Measurements from ENCODE around the gene MRPL20. TPM values are rescaled to one million over a fixed set of nuclear protein-coding genes. Genes with fewer than 3 reads are reported as not detected.

Gene MRPL20
- total RNA-seq, 1 donor from 2014 or later = 86.9 TPM

GRCh38 chr1:1365875-1366698 is 41.0 kb downstream of the MRPL20 start:
- DNase-seq (ENCODE audit: extremely low spot score, unreplicated experiment) = no peak
- Mint-ChIP-seq H3K27me3 (ENCODE audit: unreplicated experiment) (no peaks in the 10 kb centered on the region), H3K4me3 (ENCODE audit: unreplicated experiment) (no peak overlapping the region), H3K4me1 (ENCODE audit: unreplicated experiment) (peaks cover 19% of the 10 kb centered on the region), H3K9me3 (ENCODE audit: unreplicated experiment) (no peaks in the 10 kb centered on the region), H3K27ac (ENCODE audit: unreplicated experiment) (no peak overlapping the region), H3K36me3 (ENCODE audit: unreplicated experiment) (no peaks in the 10 kb centered on the region)
- no peak for TF ChIP-seq CTCF (IDR thresholded peaks at IDR 0.05)

GRCh38 chr1:1364266-1364665 is 42.8 kb downstream of the MRPL20 start:
- Mint-ChIP-seq H3K4me3 (ENCODE audit: unreplicated experiment) (no peak overlapping the region), H3K27me3 (ENCODE audit: unreplicated experiment) (no peaks in the 10 kb centered on the region), H3K27ac (ENCODE audit: unreplicated experiment) (no peak overlapping the region), H3K36me3 (ENCODE audit: unreplicated experiment) (no peaks in the 10 kb centered on the region), H3K9me3 (ENCODE audit: unreplicated experiment) (no peaks in the 10 kb centered on the region), H3K4me1 (ENCODE audit: unreplicated experiment) (peaks cover 33% of the 10 kb centered on the region)
- no peak for DNase-seq (ENCODE audit: extremely low spot score, unreplicated experiment)
- no peak for TF ChIP-seq CTCF (IDR thresholded peaks at IDR 0.05)

GRCh38 chr1:1361982-1362423 is 45.1 kb downstream of the MRPL20 start:
- TF ChIP-seq CTCF (IDR thresholded peaks at IDR 0.05) = peak; percentile 40
- no peak for DNase-seq (ENCODE audit: extremely low spot score, unreplicated experiment)
- peak overlapping the region; percentile 3 for H3K4me3 Mint-ChIP-seq (ENCODE audit: unreplicated experiment)
- H3K27ac Mint-ChIP-seq (ENCODE audit: unreplicated experiment) = peak overlapping the region; percentile 90
- no peaks in the 10 kb centered on the region for H3K36me3 Mint-ChIP-seq (ENCODE audit: unreplicated experiment)
- H3K4me1 Mint-ChIP-seq (ENCODE audit: unreplicated experiment) = peaks cover 52% of the 10 kb centered on the region
- no peaks in the 10 kb centered on the region for H3K9me3 Mint-ChIP-seq (ENCODE audit: unreplicated experiment)
- H3K27me3 Mint-ChIP-seq (ENCODE audit: unreplicated experiment) = no peaks in the 10 kb centered on the region

DNA sequence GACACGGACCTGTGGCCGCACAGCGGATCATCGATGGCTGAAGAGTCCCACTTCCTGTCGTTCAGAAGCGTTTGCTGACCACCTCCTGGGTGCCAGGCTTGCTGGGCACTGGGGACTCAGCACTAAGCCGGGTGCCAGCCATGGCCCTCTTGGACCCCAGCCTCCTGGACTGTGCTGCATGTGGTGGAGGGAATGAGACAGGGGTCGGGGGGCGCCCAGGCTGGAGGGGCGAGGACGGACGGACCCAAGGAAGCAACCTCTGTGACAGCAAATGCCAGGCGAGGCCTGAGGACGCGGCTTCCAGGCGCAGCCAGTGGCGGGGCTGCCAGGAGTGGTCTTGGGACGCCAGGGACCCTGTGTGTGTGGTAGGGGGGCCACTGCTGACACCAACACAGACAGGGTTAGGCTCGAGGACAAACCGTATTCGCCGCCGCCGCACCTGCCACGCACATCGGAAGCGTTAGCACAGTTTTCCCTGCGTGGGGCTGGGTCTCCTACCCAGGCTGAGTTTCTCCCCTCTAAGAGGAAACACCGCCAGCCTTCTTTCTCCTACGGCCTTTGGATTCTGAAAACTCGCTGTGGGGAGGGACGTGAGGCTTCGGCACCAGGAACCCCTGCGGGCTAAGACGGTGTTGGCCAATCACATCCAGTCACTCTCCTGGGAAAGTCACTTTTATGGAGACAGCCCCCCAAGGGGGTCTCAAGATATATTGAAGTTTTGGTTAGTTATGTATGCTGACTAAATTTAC is 45.7 kb downstream of the MRPL20 start:
- Mint-ChIP-seq H3K36me3 (ENCODE audit: unreplicated experiment) (no peaks in the 10 kb centered on the region), H3K27me3 (ENCODE audit: unreplicated experiment) (no peaks in the 10 kb centered on the region), H3K4me1 (ENCODE audit: unreplicated experiment) (peaks cover 56% of the 10 kb centered on the region), H3K4me3 (ENCODE audit: unreplicated experiment) (peak overlapping the region; percentile 3), H3K27ac (ENCODE audit: unreplicated experiment) (peak overlapping the region; percentile 90), H3K9me3 (ENCODE audit: unreplicated experiment) (no peaks in the 10 kb centered on the region)
- no peak for DNase-seq (ENCODE audit: extremely low spot score, unreplicated experiment)
- no peak for TF ChIP-seq CTCF (IDR thresholded peaks at IDR 0.05)
